GM21529 (cell line): Measurements from ENCODE around the gene FANCE.

ENCODE experiments used
- ATAC-seq: cut with Tn5 transposase; IDR thresholded peaks from one replicate; pipeline ENCODE4 v1.9.1; 2021; ENCODE audit not compliant: unreplicated experiment

FANCE gene

DNA sequence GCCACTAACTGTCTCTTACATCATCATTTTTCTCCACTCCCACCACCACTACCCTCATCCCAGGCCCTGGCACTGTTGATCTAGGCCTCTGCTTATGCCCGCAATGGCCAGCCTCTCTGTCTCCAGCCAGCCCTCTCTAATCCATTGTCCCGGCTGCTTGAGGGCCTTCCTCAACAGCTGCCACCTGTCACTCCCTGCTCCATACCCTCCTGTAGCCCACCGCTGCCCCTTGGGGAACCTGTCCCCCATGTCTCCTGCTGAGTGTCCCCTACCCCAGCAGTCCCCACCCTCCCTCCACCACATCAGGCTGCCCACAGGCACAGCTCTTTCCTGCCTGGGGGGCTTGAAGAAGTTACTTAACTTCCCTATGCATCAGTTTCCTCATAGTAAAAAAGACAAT lies 31.4 kb downstream of the FANCE start:
- no peak for ATAC-seq

DNA sequence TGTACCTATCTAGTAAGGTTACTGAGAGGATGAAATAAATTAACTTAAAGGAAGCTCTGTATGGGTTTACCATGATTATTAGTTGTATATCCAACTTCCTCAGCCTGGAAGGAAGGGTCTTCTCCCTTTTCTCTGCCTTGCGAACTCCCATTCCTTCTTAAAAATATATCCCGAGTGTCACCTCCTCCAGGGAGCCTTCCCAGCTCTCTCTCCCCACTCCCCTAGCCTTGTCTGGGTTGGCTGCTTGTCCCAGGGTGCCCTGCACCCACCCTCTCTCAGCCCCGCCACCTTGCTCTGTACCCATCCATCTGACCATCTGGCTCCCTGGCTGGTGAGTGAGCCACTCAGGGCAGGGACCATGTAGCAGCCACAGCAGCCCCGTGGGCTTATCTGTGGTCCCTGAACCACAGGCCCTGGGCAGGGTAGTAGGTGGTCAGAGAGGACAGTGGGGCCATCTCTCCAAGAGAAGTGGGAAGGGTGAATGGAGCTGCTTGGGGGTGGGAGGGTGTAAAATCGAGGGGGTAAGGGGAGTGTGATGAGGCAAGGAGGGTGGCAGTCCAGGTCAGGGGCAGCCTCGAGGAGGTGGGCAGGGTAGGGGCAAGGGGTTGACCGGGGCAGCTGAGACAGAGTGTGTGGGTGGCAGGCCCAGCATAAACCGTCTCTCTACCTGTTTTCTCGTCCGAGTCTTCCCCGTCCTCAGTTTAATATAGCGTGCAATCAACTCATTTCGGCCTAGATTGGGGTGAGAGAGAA lies 31.9 kb downstream of the FANCE start:
- no peak for ATAC-seq

DNA sequence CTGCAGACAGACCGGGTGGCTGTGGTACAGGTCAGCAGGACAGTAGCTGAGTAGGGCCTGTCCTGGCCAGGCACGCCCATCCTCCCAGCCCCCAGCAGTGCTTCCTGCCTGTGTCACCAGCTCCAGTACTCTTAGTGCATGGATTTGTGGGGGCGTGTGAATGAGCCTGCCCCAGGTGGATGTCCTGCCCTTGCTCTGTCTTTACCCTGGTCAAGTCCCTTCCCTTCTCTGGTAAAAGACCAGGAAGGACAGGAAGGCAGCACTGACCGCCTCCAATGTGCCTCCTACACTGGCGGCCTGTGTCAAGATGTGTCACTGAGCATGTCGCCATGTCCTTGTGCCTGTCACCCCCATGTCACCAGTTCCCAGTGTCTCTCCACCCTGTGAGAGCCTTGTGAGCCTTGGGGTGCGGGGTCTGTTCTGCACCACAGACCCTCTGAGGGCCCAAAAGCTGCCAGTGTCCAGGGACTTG lies 32.8 kb downstream of the FANCE start:
- ATAC-seq, result no peak

DNA sequence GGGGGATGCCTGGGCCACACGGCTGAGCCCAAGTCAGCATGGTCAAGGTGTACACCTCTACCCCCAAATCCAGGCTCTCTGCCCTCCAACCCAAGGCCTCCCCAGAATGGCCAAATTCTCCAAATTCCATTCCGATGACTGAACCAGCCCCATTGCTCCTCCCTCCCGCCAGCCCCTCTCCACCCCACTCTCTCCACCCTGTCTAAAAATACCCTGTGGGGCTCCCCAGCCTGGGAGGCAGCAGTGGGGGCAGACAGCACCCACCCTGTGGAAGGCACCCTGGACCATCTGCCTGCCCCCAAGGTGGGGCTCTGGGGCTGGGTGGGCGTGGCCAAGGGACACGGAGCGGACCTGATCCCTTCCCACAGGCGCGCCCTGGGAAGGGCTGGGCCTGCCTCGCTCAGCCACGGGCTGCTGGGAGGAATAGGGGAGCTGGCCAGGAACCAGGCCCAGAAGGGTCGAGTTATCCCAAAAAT lies 33.3 kb downstream of the FANCE start:
- no peak for ATAC-seq

DNA sequence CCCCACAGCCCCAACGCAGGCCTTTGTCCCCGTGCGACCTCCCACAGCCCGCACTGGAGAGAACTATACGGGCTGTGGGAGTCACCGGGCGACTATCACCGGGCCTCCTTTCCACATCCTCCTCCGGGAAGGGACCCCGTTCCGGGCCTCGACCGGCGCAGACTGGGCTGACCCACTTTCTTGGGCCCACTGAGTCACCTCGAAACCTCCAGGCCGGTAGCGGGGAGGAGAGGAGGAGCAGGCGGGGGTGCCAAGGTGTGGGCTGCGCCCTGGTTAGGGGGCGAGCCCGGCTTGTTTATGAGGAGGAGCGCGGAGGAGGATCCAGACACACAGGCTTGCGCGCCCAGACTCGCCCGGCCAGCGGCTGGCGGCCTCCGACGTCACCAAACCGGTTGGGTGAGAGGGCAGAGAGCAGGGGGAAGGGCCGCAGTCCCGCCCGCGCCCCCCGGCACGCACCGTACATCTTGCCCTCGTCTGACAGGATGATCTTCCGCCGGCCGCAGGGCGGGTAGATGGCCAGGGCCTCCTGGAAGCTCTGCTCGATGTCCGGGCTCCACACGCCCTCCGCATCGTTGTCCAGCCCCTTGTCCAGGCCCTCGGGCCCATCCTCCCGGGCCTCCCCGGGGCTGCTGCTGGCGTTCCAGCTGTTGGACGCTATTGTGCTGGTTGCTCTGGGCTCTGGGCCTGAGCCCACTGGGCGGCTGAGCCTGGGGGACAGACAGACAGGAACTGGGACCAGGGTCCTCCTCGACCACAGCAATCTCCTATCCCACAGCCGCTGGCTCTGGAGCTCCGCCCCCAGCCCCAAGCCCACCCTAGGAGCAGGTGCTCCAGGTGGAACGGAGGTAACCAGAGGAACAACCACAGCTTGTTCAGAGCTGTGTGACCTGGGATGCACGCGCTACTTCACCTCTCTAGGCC lies 34.1 kb downstream of the FANCE start:
- no peak for ATAC-seq

DNA sequence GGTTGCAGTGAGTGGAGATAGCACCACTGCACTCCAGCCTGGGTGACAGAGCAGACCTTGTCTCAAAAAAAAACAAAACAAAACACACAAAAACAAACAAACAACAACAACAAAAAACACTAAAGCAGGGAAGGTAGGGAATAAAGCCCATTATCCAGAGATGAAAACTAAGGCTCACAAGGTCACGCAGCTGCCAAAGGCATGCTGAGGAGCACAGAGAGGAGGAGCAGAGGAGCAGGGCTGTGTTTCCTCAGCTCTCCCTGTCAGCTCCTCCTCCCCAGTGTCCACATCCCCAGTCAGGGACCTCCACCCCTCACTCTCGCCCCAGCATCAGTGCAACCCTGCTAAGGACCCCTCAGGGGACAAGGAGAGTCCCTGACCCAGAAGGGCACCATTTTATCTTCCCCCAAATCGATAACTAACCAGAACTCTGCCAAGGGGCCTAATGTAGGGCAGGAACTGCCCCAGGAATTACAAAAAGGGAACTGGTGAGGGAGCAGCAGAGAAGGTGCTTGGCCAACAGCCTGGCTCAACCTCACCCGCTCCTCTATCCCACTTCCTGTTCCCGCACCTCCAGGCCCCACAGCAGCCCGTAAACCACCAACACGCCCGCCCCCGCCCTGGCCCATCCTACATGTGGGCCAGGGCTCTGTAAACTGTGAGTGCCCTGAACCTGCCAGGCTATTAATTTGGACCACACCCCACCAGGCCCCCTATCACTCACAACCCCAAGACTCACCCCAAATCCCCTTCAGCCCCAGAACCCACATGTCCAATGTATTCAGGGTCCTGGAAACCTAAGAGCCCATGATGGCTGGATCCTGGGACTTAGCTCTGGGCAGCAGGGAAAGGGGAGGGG lies 35.7 kb downstream of the FANCE start:
- ATAC-seq, result no peak

DNA sequence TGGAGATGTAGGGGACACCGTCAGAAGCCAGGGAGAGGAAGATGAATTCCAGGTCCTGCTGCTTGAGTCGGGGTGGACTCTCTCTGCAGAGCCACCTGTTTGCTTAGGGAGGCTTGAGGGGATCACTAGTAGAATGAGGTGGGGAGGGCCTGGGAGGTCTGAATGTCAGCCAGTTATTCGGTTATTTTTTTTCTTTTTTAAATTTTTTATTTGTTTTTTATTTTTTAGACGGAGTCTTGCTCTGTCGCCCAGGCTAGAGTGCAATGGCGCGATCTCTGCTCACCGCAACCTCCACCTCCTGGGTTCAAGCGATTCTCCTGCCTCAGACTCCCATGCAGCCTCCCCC lies 36.4 kb downstream of the FANCE start:
- no peak for ATAC-seq

DNA sequence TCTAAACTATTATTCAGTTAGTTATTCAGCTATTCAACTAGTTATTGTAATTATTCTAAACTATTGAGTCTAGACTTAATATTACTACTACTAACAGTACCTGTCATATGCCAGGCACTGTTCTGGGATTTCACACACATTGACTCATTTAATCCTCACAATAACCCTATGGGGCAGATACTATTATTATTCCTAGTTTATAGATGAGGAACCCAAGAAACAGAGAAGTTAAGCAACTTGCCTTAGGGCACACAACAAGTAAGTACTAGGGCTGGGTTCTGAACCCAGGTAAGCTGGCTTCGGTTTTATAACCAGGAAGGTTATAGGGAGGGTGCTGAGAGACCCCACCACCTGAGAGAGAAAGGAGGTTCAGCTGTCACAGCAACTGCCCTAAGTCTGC lies 36.9 kb downstream of the FANCE start:
- ATAC-seq, result no peak

DNA sequence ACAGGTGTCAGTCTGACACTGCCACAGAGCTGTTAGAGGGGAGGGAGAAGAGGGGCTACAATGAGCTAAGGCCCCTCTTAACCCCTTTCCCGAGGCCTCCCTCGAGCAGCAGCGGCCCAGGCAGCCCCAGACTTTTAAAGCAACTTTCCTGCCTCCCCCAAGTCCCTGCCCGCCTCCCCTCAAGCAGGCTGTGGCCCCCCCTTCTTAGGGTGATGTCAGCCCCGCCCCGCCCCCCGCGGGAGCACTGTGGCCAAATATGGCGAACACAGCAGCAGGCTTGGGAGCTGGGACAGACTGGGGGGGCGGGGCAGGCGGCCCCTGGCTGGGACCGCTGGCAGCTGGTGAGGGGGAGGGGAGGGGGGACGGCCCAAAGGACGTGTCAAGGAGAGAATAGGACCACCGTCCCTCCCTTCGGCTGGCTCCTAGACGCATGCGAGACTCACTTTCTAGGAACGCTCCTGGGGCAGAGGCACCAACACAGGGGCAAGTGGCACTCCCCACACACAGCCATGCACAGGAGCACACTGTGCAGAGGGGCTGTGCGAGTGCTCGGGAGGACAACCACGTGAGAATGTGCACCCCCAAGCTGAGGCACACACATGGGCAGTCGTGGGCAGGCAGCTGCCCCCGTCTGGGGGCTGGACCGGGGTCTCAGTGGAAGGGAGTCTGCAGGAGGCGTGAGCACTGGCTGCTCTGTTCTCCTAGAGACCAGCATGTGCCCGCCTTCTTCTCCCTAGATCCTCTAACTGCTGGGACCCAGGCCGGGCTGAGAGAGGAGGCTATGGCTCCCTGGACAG lies 38.1 kb downstream of the FANCE start:
- no peak for ATAC-seq

DNA sequence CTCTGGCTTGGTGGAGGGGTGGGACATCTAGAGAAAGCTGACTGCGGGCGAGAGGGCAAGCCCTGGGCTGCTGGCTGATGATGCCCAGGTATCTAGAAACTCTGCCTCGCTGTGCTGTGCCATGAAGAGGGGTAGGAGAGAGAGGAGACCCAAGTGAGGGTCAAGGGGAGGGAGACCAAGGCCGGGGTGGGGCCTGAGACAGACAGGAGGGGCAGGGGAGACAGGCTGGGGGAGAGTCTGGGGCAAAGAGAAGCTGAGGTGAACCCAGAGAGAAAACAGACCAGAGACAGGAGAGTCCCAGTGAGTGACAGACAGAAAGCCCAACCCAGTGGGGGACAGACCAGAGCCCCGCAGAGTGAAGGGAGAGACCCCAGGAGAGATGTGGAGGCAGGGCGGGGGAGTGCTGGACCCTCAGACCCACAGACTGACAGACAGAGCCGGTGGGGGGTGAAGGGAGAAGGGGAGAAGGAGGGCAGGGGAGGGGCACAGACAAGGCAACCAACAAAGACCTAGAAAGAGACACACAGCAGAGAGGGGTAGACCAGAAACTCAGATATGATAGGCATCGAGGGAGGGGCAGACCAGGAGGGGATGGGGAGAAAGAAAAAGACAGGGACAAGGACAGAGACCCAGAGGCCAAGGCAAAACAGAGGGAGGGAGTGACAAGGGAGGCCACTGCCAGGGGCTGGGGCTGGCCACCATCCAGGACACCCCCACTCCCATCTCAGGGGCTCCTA lies 38.9 kb downstream of the FANCE start:
- no peak for ATAC-seq

DNA sequence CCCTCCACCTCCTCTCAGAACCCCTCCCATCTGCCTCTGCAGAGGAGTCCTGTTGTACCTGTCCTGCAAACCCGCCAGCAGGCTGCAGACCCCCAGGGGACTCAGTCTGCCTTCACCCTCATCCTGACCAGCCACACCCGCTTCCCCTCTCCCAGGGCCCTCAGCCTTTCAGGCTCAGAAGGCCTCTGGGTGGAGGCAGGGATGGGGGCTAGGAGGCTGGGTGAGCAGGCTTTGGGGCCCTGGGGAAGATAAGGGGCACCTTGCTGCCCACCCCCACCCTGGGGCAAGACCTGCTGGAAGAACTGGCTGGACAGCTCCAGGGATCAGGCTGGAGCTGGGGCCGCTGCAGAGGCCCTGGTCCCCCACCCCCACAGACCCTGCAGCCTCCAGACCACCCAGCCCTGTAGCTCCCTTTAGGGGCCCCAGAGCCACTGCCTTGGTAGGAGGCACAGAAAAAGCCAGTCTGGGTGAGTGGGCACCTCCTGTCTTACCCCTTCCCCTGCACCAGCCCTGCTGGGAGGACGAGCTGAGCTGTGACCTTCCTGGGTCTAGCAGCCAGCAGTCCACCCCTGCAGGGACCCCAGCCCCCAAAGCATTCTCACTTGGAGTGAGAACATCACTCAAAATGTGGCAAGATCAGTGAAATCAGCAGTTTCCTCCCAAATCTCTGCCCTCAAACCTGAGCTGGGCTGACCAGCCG lies 39.6 kb downstream of the FANCE start:
- no peak for ATAC-seq

DNA sequence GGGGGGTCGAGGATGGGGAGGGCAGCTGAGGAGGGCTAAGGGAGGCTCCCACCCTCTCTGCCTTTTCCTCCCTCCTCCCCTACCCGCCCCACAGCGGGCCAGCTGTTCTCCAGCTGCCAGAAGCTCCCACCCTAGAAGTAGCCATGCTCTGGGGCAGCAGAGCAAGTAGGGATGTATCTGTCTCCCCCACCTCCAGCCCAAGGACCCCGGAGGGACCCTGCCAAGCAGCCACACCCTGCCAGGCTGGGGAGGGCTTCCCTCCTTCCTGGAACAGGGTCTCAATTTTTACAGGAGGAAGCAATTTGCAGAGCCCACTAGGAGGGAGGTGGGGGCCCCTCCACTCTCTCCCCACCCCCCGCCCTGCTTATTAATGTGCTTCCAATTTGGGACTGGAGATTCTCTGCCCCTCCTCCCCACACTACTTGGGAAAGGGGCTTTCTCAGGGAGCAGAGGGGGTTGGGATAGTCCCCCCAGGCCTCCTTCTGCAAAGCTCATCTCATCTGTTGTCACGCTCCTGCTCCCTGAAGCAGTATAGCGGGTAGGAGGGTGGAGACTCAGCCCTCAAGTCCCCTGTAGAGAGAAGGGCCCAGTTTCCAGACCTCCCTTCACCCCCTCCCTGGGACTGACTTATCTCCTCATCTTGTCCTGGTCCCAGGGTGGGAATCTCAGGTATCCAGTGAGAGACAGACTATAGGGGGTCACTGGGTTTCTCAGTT lies 40.3 kb downstream of the FANCE start:
- ATAC-seq, result no peak

DNA sequence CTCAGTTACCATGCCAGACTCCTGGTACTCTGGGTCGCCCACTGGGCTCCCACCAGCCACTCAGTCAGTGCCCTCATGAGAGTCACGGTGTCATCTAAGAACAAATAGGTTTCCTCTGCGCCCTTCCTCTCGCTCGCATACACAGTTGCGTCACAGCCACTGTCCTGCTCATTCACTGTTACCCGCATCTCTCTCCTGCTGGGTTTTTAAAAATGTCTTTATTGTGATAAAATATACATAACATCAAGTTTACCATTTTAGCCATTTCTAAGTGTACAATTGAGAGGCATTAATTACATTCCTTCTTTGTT lies 40.8 kb downstream of the FANCE start:
- no peak for ATAC-seq

DNA sequence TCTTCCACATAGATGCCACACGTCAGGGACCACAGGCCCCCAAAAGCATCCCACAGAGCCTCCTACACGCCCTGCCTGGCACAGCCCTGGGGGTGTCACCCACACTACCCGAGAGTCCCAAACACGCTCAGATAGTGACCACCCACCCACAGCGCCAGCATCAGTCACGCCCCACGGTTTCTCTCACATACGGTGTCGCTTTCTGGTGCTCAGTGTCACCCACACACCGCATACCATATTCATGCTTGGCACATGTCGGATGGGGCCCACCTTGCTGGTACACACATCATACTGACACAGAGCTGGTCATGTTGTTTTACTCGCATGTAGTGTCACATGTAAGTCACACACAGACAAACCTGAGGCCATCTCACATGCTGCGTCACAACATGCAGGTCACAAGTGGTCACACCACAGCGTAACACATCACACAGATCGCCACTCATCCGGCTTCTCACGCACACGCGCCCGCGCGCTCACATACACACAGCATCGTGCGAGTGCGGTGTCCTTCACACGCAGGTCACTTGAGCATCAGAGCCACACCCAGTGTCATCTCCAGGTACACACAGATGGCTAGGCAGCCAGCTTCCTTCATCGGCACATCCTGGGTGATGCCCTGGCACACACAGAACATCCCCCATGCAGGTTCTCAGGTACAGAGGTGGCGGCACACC lies 41.3 kb downstream of the FANCE start:
- no peak for ATAC-seq

DNA sequence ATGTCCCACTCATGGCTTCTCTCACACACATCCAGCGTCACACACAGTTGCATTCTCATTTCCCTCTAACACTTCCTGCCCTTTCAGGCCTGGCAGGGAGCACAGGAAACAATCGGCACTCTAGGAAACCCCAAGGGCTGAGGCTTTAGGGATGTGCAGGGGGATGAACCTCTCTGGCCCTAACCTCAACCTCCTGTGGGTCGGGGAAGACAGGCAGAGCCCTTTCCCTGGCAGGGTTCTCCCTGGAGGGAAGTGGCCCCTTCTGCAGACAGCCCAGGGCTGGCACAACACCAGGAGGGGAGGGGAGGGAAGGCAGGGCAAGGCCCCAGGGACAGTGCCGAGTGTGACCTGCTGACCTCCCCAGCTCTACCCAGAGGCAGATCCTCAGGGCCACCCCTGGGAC lies 42.0 kb downstream of the FANCE start:
- no peak for ATAC-seq

DNA sequence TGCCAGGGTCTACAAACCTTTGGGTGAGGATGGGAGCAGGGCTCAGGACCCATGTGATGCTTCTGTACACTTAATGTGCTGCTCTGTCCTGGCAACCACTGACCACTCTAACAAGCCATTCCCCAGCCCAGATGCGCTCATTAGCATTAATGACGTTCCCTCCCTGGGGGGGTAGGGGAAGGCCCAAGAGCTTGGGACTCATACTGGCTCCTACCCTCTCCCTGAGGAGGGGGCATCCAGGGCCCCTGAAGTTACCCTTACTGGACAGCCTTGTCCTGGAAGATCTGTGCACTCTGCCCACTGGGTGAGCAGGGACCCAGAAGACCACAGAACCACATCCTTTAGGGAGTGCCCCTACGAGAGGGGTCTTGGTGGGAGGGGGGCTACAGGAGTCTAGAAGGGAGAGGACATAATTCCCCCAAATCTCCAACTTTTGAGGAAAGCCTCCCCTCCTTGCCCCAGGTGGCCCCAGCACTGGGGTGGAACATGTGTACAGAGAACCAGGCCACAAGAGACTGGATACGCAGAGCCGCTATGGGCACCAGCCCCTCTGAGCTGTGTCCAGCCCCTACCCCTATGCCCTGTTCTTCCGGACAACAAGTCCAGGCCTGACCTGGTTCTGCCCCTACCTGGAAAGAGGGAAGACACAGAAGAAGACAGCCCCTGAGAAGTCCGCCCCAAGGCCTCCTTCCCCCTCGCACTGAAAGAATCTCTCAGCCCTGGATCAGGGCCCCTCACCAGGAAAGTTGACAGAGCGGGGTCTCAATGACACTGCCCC lies 43.3 kb downstream of the FANCE start:
- ATAC-seq, result no peak
